HG03159 (cell line): Measurements from ENCODE around the gene SFXN5.
"Not testable (repeated sequence)": the region's sequence is repeated elsewhere in the genome, so short reads cannot be mapped to it uniquely, and the experiment has no call there.

ENCODE experiments used
- ATAC-seq: cut with Tn5 transposase; IDR thresholded peaks from one replicate; pipeline ENCODE4 v1.9.1; 2021; ENCODE audit warnings: mild to moderate bottlenecking, moderate library complexity; ENCODE audit not compliant: unreplicated experiment

SFXN5 gene

GRCh38 chr2:72914589-72915319 lies 156.8 kb downstream of the SFXN5 start:
- ATAC-seq = no peak

- ATAC-seq = no peak
Measured at GRCh38 chr2:72914206-72914559, 157.3 kb downstream of the SFXN5 start.

GRCh38 chr2:72913486-72914205 lies 157.9 kb downstream of the SFXN5 start:
- no peak for ATAC-seq

GRCh38 chr2:72911256-72911655 lies 160.3 kb downstream of the SFXN5 start:
- no peak for ATAC-seq

- ATAC-seq = no peak
Measured at GRCh38 chr2:72908741-72909140, 162.8 kb downstream of the SFXN5 start.

- ATAC-seq = not testable (repeated sequence)
Measured at GRCh38 chr2:72907369-72907768, 164.1 kb downstream of the SFXN5 start.

GRCh38 chr2:72901426-72901825 lies 170.1 kb downstream of the SFXN5 start:
- no peak for ATAC-seq

GRCh38 chr2:72900191-72900825 lies 171.2 kb downstream of the SFXN5 start:
- no peak for ATAC-seq

GRCh38 chr2:72898585-72898906 lies 173.0 kb downstream of the SFXN5 start:
- ATAC-seq = no peak

GRCh38 chr2:72897785-72898584 lies 173.5 kb downstream of the SFXN5 start:
- no peak for ATAC-seq

- ATAC-seq = no peak
Measured at GRCh38 chr2:72896446-72896845, 175.1 kb downstream of the SFXN5 start.

GRCh38 chr2:72895759-72896281 lies 175.7 kb downstream of the SFXN5 start:
- no peak for ATAC-seq

- no peak for ATAC-seq
Measured at GRCh38 chr2:72895154-72895553, 176.4 kb downstream of the SFXN5 start.

GRCh38 chr2:72894514-72894913 lies 177.0 kb downstream of the SFXN5 start:
- no peak for ATAC-seq

- ATAC-seq = peak; percentile 75
Measured at GRCh38 chr2:72893594-72894319, 177.8 kb downstream of the SFXN5 start.

- peak; percentile 62 for ATAC-seq
Measured at GRCh38 chr2:72892506-72893173, 178.9 kb downstream of the SFXN5 start.
